Measurements from ENCODE around the gene ADORA2A.

Gene ADORA2A

DNA sequence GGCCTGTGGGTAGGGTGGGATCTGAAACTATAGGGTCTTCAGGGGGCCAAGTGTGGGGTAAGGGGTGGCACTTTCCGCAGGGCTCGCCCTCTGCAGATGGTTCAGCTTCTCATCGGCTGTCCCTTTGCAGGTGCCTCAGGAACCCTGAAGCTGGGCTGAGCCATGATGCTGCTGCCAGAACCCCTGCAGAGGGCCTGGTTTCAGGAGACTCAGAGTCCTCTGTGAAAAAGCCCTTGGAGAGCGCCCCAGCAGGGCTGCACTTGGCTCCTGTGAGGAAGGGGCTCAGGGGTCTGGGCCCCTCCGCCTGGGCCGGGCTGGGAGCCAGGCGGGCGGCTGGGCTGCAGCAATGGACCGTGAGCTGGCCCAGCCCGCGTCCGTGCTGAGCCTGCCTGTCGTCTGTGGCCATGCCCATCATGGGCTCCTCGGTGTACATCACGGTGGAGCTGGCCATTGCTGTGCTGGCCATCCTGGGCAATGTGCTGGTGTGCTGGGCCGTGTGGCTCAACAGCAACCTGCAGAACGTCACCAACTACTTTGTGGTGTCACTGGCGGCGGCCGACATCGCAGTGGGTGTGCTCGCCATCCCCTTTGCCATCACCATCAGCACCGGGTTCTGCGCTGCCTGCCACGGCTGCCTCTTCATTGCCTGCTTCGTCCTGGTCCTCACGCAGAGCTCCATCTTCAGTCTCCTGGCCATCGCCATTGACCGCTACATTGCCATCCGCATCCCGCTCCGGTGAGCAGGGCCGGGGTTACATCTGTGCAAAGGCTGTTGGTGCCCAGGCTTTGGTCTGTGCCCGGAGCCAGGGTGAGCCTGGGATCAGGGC lies 5.8 kb downstream of the ADORA2A start:
- DNase-seq (ENCODE audit: low read depth in 2 of 2): no peak

DNA sequence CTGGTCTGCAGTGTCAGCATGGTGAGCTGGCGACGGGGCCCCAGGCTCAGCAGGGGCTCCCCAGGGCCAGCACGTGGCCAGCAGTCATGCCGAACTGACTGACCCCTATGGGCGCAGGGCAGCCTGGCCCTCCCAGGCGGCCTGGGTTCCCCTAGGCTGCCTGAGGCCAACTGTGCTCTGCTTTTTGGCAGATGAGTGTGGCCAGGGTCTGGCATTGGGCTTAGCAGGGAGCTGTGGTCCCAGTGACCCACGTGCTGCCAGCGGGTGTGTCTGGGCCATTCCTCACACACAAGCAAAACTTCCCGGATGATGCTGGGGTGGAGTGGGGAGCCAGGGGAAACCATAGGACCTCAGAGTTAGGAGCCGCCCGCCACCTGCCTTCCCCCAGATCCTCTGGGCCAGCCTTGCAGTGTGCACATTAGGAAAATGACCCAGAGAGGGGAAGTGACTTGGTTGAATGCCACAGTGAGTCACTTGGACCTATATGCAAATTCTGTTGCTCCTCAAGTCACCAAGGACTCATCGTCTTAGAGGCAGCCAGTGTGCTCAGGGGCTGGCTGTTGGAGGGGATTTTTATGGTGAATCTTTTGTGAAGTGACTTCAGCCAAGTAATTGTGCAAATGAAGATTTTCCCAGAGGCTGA lies 6.5 kb downstream of the ADORA2A start:
- peak in 1 of 2 donors; percentile 46 for DNase-seq (ENCODE audit: low read depth in 2 of 2)

DNA sequence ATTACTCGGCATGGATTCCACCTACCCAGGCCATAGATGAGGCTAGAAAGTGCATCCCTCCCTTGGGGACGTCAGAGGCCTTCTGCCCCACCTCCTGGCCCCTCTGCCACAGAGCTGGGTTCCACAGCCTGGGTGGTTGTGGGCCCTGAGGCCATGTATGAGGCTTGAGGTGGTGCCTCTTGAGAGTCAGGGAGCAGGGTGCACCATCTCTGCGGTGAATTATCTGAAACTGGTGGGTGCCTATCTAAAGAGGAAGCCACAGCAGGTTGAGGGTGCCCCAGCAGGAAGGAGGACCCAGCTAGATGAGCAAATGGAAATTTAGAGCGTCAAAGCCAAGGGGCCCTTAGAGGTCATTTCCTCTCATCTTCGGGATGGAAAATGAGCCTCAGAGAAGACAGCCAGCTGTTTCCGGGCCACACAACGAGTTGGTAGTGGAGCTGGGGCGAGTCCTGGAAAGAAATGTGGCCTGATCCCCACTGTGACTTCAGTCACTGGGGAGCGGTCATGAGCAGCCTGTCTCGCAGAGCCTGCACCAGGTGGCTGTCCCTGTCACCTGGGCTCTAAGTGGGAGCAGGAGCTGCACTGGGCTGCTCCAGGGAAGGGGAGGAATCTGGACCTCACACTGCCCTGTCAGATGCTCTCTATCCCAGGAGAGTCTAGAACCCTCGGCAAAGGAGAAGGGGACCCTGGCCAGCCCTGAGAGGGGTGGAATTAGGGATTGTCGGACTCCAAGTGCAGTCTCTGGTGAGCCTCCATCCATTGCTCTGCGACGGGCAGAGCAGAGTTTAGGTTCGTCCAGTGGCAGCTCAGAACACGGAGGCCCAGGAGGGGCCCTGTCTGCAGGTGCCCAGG lies 7.3 kb downstream of the ADORA2A start:
- peak; percentile 46 to 68 for DNase-seq (ENCODE audit: low read depth in 2 of 2)

DNA sequence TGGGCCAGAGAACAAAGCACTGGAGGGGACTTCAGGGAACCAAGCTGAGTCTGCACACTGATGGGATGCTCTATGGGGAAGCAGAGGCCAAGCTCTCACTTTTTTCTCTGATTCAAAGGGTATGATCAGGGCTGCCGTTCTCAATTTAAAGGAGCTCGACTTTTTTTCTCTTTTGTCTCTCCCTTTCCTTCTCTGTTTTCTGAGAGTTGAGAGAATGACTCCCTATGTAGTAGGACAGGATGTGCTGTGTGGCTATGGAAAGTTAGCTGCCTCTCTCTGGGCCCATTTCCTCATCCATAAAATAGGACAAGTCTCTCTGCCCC lies 7.9 kb downstream of the ADORA2A start:
- no peak for DNase-seq (ENCODE audit: low read depth in 2 of 2)

DNA sequence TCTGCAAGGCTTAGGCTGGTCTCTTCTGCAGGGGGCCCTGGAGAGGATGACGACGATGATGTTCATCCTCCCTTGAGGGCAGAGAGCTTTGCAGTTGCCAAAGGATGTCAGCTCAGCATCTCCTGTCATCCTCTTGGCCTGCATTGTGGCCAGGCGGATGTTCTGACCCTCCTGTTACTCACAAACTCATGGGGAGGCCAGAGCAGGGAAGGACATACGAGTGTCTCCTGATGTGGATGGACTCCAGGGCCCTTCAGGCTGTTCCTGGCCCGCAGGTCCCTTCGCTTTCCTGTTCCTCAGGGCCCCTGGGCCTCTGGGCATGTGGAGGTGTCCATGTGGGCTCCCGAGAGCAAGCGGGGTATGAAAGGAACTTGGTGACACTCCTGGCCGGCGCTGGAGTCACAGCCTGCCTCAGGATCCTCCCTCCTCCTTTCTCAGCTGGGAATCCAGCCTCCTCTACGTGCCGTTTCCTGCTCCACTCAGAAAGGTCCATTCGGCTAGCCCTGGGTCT lies 8.5 kb downstream of the ADORA2A start:
- no peak for DNase-seq (ENCODE audit: low read depth in 2 of 2)

DNA sequence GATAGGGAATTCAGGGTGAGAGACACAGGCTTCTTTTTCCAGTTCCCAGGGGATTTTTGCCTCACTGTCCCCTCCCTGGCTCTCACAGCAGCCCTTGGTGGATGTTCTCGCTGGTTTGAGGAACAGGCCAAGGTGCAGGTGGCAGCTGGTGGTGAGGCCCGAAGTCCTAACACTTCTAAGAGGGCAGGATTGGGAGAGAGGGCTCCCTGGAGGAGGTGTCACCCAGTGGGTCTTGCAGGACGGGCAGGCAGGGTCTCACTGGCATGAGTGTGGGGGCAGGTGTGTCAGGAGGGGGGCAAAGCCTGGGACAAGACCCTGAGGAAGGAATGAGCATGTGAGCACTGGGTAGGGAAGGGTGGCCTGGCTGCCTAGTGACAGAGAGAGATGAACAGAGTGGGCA lies 9.2 kb downstream of the ADORA2A start:
- DNase-seq (ENCODE audit: low read depth in 2 of 2): no peak

DNA sequence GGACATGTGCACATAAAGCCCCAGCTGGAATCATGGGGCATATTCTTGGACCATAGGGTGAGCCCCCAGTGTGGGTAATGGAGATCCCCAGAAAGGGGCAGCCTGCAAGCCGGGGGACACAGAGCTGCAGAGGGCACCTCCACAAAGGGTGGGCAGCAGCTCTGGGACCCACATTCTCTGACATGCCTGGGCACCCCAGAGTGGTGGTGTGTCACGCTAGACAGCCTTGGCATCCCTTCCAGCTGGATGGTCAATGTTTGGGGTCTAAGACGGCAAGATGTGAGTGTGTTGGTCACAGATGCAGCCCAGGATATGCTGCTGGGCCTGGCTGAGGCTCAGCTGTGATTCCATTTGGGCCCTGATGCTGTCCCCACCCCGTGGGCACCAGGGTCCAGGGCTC lies 9.7 kb downstream of the ADORA2A start:
- no peak for DNase-seq (ENCODE audit: low read depth in 2 of 2)

DNA sequence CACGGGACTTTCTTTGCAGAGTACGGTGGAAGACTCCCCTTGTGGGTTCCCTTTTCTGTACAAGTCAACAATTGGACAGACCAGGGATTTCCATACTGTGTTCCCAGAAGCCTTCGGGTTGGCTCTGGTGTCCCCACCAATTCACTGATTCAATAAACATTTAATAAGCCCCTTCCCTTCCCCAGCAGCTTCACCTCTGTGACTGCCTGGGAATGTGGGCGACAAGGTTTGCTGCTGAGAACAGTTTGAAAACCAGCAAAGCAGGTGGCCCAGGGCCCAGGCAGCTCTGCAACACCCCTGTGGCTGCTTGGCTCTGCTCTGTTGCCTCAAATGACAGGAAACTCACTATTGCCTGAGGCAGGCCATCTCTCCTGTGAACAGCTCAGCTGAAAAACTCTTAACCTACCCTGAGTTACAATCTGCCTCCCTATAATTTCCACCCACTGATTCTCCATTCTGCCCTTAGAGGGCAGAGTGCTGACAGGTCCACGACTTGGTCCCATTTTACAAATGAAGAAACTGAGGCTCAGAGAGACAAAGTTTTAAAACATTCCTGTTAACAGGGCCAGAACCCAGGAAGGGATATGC lies 10.4 kb downstream of the ADORA2A start:
- DNase-seq (ENCODE audit: low read depth in 2 of 2): no peak

DNA sequence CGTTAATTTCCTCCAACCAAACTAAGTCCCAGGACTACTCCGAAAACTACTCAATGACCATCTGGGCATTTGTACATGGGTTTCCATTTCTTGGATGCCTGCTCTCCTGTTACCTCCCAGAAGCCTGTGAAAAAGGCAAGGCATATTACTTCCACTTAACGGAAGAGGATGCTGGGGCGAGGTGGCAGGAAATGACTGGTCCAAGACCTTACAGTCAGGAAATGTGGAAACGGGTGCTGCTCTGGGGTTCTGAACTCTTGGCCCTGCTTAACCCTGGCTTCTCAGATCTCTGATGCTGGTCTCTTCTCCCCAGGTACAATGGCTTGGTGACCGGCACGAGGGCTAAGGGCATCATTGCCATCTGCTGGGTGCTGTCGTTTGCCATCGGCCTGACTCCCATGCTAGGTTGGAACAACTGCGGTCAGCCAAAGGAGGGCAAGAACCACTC lies 12.9 kb downstream of the ADORA2A start:
- no peak for DNase-seq (ENCODE audit: low read depth in 2 of 2)

DNA sequence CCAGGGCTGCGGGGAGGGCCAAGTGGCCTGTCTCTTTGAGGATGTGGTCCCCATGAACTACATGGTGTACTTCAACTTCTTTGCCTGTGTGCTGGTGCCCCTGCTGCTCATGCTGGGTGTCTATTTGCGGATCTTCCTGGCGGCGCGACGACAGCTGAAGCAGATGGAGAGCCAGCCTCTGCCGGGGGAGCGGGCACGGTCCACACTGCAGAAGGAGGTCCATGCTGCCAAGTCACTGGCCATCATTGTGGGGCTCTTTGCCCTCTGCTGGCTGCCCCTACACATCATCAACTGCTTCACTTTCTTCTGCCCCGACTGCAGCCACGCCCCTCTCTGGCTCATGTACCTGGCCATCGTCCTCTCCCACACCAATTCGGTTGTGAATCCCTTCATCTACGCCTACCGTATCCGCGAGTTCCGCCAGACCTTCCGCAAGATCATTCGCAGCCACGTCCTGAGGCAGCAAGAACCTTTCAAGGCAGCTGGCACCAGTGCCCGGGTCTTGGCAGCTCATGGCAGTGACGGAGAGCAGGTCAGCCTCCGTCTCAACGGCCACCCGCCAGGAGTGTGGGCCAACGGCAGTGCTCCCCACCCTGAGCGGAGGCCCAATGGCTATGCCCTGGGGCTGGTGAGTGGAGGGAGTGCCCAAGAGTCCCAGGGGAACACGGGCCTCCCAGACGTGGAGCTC lies 13.5 kb downstream of the ADORA2A start:
- no peak for DNase-seq (ENCODE audit: low read depth in 2 of 2)

DNA sequence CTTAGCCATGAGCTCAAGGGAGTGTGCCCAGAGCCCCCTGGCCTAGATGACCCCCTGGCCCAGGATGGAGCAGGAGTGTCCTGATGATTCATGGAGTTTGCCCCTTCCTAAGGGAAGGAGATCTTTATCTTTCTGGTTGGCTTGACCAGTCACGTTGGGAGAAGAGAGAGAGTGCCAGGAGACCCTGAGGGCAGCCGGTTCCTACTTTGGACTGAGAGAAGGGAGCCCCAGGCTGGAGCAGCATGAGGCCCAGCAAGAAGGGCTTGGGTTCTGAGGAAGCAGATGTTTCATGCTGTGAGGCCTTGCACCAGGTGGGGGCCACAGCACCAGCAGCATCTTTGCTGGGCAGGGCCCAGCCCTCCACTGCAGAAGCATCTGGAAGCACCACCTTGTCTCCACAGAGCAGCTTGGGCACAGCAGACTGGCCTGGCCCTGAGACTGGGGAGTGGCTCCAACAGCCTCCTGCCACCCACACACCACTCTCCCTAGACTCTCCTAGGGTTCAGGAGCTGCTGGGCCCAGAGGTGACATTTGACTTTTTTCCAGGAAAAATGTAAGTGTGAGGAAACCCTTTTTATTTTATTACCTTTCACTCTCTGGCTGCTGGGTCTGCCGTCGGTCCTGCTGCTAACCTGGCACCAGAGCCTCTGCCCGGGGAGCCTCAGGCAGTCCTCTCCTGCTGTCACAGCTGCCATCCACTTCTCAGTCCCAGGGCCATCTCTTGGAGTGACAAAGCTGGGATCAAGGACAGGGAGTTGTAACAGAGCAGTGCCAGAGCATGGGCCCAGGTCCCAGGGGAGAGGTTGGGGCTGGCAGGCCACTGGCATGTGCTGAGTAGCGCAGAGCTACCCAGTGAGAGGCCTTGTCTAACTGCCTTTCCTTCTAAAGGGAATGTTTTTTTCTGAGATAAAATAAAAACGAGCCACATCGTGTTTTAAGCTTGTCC lies 14.3 kb downstream of the ADORA2A start:
- no peak for DNase-seq (ENCODE audit: low read depth in 2 of 2)

DNA sequence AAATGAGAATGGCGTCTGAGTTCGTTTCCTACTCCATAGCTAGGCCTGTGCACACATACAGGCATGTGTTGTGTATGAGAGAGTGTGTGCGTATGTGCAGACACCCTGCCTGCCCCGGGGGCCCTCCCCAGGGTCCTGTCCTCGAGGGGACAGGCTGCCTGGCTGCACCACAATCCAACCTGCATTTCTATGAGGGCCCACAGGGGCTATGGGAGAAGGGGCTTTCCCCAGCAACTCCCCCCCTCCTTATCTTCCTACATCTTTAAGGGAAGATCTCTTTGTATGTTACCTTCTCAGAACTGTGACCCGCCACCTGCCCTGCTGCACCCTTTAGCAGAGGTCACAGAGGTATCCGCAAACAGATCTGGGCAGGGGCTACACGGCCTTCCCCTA lies 14.9 kb downstream of the ADORA2A start:
- no peak for DNase-seq (ENCODE audit: low read depth in 2 of 2)

DNA sequence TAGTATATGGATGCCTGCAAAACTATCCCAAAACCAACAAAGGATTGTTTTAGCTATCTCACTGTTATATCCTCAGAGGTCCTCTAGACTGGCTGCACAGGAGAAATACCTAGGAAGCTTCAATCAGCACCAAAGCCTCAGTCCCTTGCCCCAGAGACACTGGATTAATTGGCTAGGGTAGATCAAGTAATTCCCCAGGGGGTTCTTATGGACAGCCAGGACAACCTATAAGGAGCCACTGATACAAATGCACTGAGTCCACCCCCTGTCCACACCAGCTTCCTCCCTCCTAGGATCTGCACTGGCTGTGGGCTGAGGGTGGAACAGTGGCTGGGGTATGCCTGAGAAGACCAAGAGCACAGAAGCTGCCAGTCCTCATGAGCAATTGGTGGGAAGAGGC lies 16.3 kb downstream of the ADORA2A start:
- DNase-seq (ENCODE audit: low read depth in 2 of 2): no peak

DNA sequence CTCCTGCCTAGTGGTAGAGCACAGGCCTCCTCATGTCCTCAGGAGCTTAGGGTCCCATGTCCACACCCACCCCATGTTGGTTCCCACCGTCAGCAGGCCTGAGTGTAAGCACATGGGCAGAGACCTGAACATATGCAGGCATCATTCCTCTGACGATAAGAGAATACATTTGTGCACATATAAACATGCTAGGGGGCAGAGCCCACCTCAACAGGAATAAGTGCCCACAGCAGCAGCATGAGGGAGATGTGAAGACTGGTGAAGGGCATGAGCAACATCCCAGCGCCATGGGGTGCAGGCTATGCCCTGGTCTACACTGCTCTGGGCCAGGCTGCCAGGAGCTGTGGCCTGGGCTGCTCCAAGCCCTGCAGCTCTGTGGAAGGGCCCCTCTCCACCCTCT lies 16.9 kb downstream of the ADORA2A start:
- DNase-seq (ENCODE audit: low read depth in 2 of 2): no peak

DNA sequence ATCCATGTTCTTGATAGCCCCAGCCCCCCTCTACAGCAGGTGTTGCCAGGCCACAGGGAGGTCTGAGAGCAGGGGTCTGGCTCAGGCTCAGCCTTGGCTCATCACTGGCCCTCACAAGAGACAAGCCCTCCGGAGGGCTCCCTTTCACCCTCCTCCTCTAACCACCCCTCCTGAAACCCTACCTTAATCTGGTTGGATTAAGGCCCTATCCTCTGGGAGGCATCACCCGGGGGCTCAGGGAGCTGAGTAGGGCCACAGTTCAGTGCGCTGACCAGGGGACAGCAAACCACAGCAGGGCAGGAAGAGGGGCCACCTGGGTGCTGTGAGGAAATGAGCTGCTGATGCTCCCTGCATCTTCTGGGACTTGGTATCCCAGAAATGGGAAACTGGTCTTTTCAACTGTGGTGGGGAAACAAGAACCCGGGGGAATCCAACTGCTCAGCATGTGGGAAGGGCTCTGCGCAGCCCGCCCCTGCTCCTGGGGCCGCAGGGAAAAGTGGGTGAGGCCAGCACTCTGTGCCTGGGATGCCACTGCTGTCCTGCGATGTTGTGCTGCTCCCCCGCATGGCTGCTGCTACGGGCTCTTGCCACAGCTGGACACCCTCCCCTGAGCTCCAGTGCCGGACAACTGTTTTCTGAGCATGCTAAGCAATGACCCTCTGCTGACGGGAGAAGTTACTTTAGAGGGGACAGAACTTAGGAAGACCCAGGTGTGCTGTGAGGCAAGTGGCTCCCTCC lies 17.5 kb downstream of the ADORA2A start:
- DNase-seq (ENCODE audit: low read depth in 2 of 2): no peak

DNA sequence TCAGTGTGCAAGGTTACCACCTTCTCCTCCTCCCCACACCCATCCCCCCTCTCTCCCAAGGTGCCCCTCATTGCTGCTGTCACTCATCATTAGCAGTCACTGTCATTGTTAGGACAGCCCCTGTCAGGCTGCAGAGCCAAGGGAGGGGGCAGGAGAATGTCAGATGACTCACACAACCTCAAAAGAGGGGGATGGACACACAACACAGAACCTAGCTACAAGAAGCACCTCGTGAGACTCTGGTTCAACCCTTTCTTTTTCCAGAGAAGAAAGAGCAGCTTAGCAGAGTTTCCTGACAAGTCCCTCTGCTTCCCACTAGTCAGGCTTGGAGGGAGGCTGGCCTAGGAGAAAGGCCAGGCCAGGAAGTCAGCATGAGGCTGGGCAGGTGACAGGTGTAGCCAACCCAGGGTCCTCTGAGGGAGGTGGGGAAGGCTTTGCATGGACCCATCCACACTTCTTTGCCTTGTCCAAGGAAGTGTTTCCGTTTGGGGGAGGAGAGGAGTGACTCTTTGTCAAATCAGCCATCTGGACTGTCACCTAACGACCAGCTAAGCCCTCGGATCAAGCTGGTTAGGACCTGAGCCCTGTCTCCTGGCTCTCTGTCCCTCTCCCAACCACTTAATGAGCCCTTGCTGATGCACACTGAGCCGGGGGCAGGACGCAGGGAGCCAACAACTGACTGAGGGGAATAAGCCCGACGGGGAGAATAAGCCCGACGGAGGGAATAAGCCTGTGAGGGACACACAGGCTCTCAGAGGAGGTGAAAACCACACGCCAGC lies 18.3 kb downstream of the ADORA2A start:
- DNase-seq (ENCODE audit: low read depth in 2 of 2): no peak

DNA sequence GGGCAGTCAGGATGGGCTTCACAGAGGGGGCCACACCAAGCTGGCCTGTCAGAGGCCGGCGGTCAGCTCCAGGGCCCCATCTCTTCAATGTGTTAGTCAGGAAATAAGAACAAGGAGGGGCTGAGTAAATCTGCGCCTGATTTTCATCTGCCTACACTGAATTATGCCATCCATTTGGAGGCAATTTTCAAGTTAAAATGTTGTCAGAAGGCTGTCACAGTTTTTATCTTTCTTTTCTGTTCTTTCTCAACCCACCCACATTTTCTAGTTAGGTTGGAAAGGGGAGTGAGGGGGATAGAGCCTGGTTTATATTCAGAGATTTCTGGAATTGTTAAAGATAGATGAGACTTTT lies 18.8 kb downstream of the ADORA2A start:
- DNase-seq (ENCODE audit: low read depth in 2 of 2): no peak

DNA sequence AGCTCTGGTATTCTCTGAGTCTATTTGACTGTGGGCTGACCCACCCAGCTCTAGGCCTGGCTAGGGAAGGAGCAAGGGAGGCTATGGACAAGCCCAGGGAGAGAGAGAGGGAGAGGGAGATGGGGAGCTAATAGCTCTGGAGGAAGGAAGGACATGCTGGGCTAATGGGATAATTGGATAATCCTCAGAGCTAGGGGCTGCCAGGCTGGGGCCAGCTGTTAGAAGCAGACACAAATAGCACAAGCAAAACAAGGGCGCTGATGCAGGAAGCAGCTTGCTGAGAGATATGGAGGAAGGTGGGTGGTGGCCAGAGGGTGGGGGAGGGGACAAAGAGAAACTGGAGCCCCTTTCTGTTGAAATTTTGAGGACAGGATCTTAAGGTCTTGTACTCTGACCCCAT lies 23.2 kb downstream of the ADORA2A start:
- no peak for DNase-seq (ENCODE audit: low read depth in 2 of 2)

DNA sequence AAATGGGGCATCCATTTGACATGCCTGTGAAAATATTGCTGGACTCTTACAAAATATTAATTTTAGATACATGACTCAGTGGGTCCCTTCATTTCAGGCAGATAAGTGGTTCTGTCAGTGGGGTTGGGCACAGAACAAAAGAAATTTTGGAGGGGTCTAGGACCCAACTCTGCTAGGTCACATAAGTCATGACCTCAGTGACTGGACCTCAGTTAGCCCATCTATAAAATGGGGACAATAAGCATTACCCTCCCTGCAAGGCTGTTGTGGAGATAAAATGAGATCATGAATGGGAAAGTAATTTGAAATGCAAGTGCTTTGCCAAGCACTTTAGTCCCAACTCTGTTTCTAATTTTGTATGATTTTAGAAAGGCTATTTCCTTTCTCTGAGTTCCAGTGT lies 23.8 kb downstream of the ADORA2A start:
- DNase-seq (ENCODE audit: low read depth in 2 of 2): no peak

Data from stimulated activated CD4-positive, alpha-beta T cell treated with anti-CD3 and anti-CD28 coated beads, Interleukin-1b, Interleukin-23, amount 100 ng/mL, for 4 hours (primary cell).